Cardiac muscle cell (in vitro differentiated cells and primary cell): ENCODE data around the gene APP. TPM values are rescaled to one million over a fixed set of nuclear protein-coding genes. Genes with fewer than 3 reads are reported as not detected.

Experiments used
- DNase-seq, 2 donors: peaks; one replicate each; pipeline versions ENCODE4 v3.0.0 to v3.0.0-alpha.2; 2010 to 2017; ENCODE audit warnings: low read depth in 1 of 2, low spot score in 1 of 2
- H3K27ac ChIP-seq: fragments of 200-600 bp; sonication (generic); 2 replicates; pipeline ENCODE4 v1.5.1; 2016
- H3K27me3 ChIP-seq: fragments of 200-600 bp; sonication (generic); 2 replicates; pipeline ENCODE4 v1.6.0; 2016; ENCODE audit warnings: control low read depth
- H3K36me3 ChIP-seq: fragments of 200-600 bp; sonication (generic); 2 replicates; pipeline ENCODE4 v1.5.1; 2016; ENCODE audit warnings: control low read depth
- H3K4me1 ChIP-seq: fragments of 200-600 bp; sonication (generic); 2 replicates; pipeline ENCODE4 v1.8.1; 2017; ENCODE audit warnings: low read depth, mild to moderate bottlenecking, mixed run types
- H3K4me3 ChIP-seq: fragments of 200-600 bp; sonication (generic); 2 replicates; pipeline ENCODE4 v1.5.1; 2016; ENCODE audit warnings: mild to moderate bottlenecking
- H3K9me3 ChIP-seq: fragments of 200-600 bp; sonication (generic); 2 replicates; pipeline ENCODE4 v1.5.1; 2017; ENCODE audit warnings: low read depth, mild to moderate bottlenecking, control low read depth
- polyA plus RNA-seq: library from polyadenylated mRNA; unstranded; fragments of >200 nt; fragmentation: Nextera tagmentation; extraction: Ambion mirVana; gene quantifications from 2 replicates; pipeline ENCODE4 v1.2.1, GENCODE V29; 2016
- total RNA-seq: library from RNA; depleted of rRNA; stranded (reverse); fragments of >200 nt; gene quantifications from 2 replicates; pipeline ENCODE4 v1.2.3, GENCODE V29; 2016
- TF ChIP-seq, protein P1 (sequence below): IDR thresholded peaks from 2 replicates; pipeline ENCODE4 v1.5.1; 2012; ENCODE audit warnings: low read depth, mild to moderate bottlenecking, low read length

APP gene
- total and polyA plus RNA-seq, 2 experiments from 2014 or later = 31.8 to 359 TPM

DNA sequence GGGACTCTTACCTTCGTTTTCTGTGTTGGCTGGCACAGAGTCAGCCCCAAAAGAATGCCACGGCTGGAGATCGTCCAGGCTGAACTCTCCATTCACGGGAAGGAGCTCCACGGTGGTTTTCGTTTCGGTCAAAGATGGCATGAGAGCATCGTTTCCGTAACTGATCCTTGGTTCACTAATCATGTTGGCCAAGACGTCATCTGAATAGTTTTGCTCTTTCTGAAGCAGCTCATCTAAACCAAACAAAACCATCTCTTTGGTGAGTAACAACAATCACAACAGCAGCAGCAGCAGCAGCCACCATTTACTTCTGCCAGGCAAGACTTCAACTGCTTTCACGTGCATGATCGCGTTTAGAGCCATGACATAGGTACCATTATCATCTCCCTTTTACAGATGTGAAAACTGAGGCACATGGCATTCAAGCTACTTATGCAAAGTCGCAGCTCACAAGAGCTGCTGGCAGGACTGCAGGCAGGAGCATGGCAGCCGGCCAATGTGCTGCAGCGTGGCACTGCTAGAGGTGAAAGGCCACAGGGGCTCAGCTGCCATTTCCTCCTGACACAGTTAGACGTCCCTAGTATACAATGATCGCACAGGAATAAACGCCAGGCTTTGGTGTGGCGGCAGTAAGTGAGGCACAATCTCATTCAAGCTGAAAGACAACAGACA lies 258.7 kb downstream of the APP start:
- H3K27ac ChIP-seq = no peak overlapping the region
- H3K27me3 ChIP-seq = no peaks in the 10 kb centered on the region
- no peak for DNase-seq
- no peaks in the 10 kb centered on the region for H3K9me3 ChIP-seq
- TF ChIP-seq, protein P1, sequence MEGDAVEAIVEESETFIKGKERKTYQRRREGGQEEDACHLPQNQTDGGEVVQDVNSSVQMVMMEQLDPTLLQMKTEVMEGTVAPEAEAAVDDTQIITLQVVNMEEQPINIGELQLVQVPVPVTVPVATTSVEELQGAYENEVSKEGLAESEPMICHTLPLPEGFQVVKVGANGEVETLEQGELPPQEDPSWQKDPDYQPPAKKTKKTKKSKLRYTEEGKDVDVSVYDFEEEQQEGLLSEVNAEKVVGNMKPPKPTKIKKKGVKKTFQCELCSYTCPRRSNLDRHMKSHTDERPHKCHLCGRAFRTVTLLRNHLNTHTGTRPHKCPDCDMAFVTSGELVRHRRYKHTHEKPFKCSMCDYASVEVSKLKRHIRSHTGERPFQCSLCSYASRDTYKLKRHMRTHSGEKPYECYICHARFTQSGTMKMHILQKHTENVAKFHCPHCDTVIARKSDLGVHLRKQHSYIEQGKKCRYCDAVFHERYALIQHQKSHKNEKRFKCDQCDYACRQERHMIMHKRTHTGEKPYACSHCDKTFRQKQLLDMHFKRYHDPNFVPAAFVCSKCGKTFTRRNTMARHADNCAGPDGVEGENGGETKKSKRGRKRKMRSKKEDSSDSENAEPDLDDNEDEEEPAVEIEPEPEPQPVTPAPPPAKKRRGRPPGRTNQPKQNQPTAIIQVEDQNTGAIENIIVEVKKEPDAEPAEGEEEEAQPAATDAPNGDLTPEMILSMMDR = no peak
- no peak overlapping the region for H3K4me3 ChIP-seq
- H3K4me1 ChIP-seq = peaks cover 3% of the 10 kb centered on the region
- no peaks in the 10 kb centered on the region for H3K36me3 ChIP-seq

DNA sequence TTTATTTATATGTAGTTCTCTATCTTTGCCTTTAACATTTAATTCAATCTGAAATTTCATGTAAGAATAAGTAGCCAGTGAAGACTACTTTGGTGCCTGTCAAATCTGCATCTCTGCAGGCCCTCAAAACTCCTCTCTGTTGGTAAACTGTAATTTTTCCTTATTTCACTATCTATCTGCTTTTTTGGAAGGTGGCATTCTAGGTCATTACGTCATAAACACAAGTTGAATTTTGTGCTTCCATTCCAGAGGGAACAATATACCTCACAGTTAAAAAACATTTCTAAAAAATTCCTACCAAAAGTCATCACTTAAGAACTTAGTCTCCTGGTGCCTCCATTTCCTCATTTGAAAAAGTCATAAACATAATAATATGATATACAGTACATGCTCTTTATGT lies 259.8 kb downstream of the APP start:
- Histone ChIP-seq H3K9me3 (no peaks in the 10 kb centered on the region), H3K4me3 (no peak overlapping the region), H3K27ac (no peak overlapping the region), H3K4me1 (peaks cover 3% of the 10 kb centered on the region), H3K36me3 (no peaks in the 10 kb centered on the region), H3K27me3 (no peaks in the 10 kb centered on the region)
- TF ChIP-seq, protein P1 = no peak
- DNase-seq = no peak

DNA sequence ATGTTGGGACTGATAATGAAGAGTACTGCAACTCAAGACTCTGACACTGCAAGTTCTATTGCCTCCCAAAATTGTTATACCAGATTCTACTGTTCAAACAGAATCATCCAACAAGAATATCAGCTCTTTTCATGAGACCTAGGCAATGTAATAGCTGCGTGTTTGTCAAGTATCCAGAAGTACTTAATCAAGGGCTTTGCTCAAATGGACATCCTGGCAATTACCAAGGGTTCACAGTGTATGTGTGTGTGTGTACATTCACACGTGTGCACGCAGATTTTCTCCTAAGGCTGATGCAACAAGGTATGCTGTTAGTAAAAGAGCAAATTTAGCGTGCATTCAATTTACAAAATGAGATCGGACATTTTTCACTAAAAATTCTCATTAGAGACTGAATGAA lies 261.2 kb downstream of the APP start:
- no peak for DNase-seq
- TF ChIP-seq, protein P1 = no peak
- H3K27ac ChIP-seq = no peak overlapping the region
- H3K27me3 ChIP-seq = no peaks in the 10 kb centered on the region
- peaks cover 3% of the 10 kb centered on the region for H3K4me1 ChIP-seq
- no peaks in the 10 kb centered on the region for H3K9me3 ChIP-seq
- no peak overlapping the region for H3K4me3 ChIP-seq
- peaks cover 1% of the 10 kb centered on the region for H3K36me3 ChIP-seq

DNA sequence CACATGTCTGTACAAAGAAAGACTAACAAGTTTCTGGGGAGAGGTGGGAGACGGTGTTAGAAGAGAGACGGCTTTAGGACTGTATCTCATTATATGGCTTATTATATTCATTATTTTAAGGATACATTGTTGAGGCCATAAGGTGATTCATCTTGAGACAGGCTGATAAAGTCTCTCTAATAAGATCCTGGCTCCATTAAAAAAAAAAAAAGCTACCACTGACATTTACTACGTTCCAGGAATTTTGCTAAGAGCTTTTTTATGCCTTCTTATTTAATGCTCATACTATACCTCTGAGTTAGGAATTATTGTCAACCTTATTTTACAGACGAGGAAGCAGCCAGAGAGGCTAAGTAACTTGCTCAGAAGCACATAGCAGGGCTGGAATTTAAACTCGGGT lies 262.1 kb downstream of the APP start:
- H3K9me3 ChIP-seq = no peaks in the 10 kb centered on the region
- TF ChIP-seq, protein P1 = no peak
- H3K4me3 ChIP-seq = no peak overlapping the region
- peaks cover 5% of the 10 kb centered on the region for H3K36me3 ChIP-seq
- no peak for DNase-seq
- no peak overlapping the region for H3K27ac ChIP-seq
- H3K4me1 ChIP-seq = no peaks in the 10 kb centered on the region
- no peaks in the 10 kb centered on the region for H3K27me3 ChIP-seq

DNA sequence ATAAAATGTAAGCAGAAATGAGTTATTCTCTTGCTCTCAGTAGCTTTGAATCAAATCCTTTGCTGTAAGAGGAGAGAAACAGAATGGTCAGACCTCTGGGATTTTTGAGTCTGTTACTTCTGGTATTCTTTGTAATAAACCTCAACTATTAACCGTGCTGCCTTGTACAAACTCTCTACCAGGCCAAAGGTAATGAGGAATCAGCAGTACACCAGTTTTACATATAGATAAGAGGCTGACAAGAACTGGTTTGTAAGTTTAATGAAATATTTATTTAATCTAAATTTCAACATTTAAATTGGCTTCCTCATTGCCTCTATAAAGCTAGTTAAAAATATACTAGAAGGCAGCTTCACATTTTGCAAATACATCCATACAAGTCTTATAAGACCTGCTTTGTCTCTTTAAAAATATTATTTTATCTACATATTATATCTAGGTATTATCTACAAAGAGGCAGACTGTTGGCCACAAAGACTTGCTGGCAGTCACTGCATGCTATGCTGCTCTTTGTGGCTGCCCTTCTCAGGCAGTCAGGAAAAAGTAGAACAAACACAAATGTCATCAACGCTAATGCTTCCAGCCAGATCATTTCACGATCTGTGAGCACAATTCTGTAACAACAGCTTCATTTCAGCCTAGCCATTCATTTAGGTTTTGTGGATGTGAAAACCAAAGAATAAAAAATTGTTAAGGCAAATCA lies 262.8 kb downstream of the APP start:
- Histone ChIP-seq H3K9me3 (no peaks in the 10 kb centered on the region), H3K36me3 (peaks cover 5% of the 10 kb centered on the region), H3K27ac (peak overlapping the region; percentile 29), H3K4me3 (no peak overlapping the region), H3K27me3 (no peaks in the 10 kb centered on the region), H3K4me1 (no peaks in the 10 kb centered on the region)
- TF ChIP-seq, protein P1 = no peak
- peak in 1 of 2 donors; percentile 30 for DNase-seq
